Amniotic stem cell (primary cell): ENCODE measurements around the gene ITGAL.
"Not testable (repeated sequence)": the region's sequence is repeated elsewhere in the genome, so short reads cannot be mapped to it uniquely, and the experiment has no call there.

Experiments used
- DNase-seq: peaks from one replicate; lab custom pipeline; 2025; lab: John Stamatoyannopoulos, UW

ITGAL gene

GRCh38 chr16:30526137-30526822 is 53.7 kb downstream of the ITGAL start, which contains the start of gene ZNF768:
Gene ZNF768, minus strand, starts transcription at chr16:30526566. Its CDS starts 153 bp downstream, at chr16:30526413.
- no peak for DNase-seq

DNA sequence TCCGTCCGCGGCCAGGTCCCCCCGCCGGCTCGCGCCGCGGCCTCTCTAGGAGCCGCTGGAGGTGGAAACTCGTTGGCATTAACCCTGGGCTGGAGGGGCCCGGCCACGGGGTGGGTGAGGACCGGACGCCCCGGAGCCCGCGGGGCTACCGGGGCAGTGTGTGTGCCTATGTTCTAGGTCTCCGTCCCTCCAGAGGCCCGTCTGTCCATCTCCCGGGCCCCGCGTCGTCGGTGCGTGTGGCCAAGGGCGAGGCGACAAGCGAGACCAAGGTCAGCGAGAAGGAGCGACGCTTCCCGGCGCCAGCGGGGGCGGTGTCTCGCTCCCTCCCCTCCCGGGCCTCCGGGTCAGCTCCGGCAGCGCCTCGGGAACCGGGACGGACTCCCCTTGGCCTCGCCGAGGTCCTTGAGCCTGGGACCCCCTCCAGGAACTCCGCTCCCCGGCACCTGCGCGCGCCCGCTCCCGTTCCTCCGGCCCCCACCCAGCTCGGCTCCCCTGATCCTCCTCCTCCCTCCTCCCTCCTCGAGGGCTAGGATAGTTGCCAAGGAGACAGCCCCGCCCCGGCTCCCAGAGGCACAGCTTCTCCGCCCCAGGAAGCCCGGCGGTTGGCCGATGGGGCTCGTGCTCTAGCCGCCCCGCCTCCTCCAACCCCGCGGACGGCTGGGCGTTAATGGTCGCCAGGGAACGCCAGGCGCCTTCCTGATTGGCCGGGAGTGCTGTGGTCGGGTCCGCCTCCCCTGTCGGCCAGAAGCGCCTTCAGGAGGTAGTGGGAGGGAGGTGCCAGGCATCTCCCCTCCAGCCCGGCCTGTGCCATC is 54.5 kb downstream of the ITGAL start:
- peak; percentile 98 for DNase-seq

DNA sequence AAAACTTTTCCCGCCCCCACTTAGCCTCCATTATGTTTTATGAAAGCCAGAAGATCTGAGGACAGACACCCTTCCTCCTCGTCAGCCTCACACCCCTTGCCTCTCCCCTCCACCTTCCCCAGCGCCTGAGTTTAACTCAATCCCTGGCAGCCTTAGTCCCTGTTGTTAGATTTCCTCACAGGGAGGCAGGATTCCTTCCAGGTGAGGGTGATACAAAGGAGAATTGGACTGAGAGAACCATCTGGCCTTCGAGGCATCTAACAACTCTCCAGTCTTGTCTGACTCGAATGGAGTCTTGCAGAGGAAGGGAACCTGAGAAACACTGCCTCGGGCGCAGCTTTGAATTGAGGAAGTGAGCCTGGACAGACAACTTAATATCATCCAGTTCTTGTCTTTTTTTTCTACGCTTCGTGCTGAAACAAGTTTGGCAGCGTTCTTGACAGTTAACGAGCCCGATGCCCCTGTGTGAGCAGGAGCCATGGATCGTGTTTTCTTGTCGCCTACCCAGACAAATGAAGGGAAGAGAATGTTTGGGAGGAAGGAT is 55.2 kb downstream of the ITGAL start:
- no peak for DNase-seq

DNA sequence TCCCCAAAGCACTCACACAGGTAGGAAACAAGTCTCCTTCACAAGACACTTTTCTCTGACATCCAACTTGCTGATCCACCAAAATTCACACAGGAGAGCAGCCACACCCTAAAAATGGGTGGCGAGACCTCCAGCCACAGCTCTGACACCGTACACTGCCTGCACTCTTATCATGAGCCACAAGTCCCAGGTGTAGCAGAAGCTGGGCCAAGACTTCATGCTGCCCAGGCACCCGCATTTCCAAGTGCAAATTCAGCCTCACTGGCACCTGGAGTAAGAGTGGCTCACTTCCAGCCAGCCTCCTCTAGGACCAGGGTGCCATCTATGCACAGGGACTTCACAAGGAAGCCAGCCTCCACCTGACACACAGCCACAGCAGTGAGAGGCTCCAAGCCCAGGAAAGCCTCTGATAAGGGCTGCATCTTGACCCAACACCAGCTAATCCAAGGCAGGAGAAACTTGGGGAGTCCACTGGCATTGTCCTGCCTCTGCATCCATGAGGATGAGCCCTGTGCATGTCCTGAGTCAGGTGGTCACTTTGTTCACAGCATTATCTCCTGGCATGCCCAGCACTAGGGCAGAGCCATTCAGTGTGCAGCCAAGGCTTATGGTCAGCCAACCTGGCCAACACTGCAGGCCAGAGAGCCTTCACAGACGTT is 56.4 kb downstream of the ITGAL start:
- DNase-seq = no peak

GRCh38 chr16:30530163-30531037 is 57.9 kb downstream of the ITGAL start:
- DNase-seq = no peak

- DNase-seq = no peak
These were observed 60.0 kb downstream of the ITGAL start for GRCh38 chr16:30532285-30533145.

GRCh38 chr16:30533146-30533522 is 60.6 kb downstream of the ITGAL start:
- DNase-seq = no peak

DNA sequence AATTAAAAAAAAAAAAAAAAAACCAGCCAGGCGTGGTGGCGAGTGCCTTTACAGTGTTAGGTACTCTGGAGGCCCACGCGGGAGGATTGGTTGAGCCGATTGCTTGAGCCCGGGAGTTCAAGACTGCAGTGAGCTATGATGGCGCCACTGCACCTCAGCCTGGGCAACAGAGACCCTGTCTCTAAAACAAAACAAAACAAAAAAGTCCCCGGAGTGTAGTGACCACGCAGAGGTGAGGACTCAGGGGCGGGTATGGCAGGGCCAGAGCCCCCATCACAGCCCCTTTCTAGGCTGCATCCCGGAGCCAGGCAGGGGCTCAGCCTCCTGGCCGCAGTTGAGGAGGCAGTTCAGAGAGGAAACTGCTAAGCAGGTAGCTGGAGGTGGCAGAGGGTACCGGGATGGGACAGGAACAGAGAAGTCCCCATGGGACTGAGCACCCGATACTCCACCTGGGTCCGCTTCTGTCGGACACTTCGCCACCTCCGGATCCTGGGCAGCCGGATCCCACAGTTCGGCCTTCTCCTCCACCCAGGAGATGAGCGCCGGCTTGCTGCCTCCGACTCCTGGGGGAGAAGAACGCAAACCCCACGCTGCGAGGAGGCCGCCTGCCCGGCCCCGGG is 61.3 kb downstream of the ITGAL start:
- no peak for DNase-seq

DNA sequence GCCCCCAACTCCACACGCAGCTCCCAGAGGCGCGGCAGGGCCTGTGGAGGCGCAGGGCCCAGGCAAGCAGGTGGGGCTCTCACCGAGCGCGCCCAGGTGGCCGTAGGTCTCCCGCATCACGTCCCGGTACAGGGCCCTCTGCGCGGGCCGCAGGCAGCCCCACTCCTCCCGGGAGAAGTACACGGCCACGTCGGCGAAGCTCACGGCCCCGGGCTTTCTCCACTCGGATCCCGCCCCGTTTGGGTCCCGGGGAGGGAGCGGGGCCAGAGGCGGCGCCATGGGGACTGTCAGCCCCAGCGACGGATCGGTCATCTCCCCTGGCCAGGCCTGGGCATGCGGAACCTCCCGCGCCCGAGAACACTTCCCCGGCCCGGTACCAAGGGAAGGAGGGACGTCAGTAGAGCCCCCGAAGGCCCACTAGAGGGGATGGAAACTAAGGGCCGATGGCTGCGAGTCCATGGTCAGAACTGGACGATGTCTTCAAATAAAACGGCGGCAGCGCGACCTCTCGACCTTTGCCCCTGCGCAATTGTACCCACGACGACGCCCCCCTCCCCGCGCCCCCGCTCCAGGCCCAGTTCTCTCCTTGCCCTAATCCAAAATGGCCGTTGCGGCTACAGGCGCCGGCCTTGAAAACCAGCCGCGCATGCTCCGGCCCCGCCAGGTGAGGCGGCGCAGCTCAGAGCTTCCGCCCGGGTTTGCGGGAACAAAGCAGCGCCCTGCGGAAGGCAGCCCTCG is 62.0 kb downstream of the ITGAL start, which contains the start of gene ZNF747:
Gene ZNF747, minus strand, starts transcription at position 491 of the 738 bp plus-strand sequence. Its CDS starts 179 bp downstream, at position 312.
- DNase-seq = peak; percentile 51

DNA sequence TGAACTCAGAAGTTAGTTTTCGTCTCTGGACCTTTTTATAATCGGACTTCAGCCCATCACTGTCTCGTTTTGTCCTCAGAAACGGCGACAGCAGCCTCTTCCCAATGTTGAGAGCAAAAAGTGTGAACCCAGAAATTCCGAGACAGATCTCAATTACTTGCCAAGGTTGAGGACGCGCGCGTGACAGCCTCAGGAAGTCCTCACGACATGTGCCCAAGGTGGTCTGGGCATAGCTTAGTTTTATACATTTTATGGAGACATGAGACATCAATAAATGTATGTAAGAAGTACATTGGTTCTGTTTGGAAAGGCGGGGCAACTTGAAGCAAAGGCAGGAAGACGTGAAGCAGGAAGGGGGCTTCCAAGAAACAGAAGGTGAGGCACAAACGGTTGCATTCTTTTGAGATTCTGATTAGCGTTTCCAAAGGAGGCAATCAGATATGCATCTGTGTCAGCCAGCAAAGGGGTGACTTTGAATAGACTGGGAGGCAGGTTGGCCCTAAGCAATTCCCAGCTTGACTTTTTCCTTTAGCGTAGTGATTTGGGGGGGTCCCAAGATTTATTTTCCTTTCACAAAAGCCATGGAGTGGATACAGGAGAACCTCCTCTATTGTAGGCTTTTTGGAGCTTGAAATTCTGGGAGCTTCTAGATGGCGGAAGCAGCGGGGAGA is 62.7 kb downstream of the ITGAL start:
- DNase-seq = no peak

GRCh38 chr16:30535777-30536190 is 63.2 kb downstream of the ITGAL start:
- no peak for DNase-seq

DNA sequence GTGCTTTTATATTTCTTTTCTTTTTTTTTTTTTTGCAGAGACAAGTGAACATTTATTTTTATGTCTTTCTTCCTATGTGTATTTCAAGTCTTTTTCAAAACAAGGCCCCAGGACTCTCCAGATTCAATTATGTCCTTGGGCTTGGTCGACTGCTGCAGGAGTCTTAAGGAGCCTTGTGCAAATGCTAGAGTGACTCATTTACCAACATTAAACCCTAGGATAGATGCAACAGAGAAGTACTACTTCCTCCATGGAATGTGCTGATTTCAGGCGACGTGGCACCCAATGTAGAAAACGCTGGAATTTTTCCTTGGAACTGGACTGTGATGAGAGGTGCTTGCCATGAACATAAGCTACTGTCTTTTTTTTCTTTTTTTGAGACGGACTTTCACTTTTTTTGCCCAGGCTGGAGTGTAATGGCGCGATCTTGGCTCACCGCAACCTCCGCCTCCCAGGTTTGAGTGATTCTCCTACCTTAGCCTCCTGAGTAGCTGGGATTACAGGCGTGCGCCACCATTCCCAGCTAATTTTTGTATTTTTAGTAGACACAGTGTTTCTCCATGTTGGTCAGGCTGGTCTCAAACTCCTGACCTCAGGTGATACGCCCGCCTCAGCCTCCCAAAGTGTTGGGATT is 64.0 kb downstream of the ITGAL start:
- not testable (repeated sequence) for DNase-seq

DNA sequence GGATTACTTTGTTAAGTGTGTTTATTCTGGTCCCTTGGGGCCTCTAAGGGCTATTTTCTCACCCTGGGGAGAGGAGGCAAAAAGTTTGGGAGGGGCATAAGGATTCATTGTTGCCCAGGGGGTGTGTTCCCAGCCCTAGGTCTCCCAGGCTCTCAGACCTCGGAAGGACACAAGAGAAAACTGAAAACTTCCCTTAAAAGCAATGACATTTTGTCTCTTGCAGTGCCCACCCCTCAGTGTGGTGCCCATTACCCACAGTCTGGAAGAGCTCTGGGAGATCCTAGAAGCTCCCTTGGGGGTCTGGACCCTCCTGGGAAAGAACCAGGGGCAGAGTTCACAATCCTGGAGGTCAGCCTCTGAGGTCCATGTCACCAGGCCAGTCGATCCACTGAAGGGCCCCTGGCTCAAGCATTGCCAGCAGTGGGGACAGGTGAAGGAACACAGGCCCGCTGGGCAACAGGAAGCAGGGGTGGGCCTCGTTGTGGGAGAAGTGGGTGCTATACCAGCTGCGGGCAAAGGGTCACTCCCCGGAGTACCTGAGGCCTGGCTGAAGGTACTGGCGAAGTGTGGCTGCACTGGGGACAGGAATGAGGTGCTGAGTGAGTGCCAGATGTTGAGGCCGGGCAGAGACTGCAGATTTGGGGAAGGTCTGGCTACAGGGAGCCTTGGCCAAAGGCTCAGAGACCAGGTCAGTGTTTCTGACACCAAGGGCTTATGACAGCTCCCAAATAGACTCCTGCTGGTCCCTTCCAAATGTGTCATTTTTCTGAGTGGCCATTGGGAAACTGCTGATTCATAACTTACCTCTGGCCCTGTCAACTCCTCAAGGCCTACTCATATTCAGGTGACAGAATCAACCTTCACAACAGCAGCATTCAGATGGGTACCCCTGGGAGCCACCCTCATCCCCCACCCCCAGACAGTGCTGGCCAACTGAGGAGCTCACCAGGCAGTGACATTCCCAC is 66.7 kb downstream of the ITGAL start:
- DNase-seq = no peak

DNA sequence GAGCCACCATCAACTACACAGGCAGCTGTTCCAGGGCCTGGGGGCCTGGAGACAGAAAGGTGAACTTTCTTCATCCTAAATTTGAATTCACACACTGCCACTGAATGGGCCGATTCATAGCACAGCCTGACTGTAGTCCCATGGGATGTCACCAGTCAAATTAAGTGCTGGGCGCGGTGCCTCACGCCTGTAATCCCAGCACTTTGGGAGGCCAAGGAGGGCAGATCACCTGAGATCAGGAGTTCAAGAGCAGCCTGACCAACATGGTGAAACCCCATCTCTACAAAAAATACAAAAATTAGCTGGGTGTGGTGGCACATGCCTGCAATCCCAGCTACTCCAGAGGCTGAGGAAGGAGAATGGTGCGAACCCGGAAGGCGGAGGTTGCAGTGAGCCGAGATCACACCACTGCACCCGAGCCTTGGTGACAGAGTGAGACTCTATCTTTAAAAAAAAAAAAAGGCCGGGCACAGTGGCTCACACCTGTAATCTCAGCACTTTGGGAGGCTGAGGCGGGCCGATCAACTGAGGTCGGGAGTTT is 67.5 kb downstream of the ITGAL start:
- DNase-seq = not testable (repeated sequence)

DNA sequence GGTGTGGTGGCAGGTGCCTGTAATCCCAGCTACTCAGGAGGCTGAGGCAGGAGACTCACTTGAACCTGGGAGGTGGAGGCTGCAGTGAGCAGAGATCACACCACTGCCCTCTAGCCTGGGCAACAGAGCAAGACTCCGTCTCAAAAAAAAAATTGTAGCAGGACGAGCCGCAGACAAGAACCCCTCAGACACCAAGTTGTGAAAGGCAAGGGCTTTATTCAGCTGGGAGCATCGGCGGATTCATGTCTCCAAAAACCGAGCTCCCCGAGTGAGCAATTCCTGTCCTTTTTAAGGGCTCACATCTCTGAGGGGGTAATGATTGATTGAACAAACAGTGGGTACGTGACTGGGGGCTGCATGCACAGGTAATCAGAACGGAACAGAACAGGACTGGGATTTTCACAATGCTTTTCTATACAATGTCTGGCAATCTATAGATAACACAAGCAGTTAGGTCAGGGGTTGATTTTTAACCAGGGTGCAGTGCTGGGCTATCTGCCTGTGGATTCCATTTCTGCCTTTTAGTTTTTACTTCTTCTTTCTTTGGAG is 68.4 kb downstream of the ITGAL start:
- DNase-seq = not testable (repeated sequence)
